Activated CD4-positive, CD25-positive, alpha-beta regulatory T cell (primary cell): Measurements from ENCODE around the gene RBP4.
"Not testable (repeated sequence)": the region's sequence is repeated elsewhere in the genome, so short reads cannot be mapped to it uniquely, and the experiment has no call there.

Source experiments
- DNase-seq, 4 experiments: peaks; one replicate each; lab custom pipeline; 2025; lab: John Stamatoyannopoulos, UW

Gene RBP4

DNA sequence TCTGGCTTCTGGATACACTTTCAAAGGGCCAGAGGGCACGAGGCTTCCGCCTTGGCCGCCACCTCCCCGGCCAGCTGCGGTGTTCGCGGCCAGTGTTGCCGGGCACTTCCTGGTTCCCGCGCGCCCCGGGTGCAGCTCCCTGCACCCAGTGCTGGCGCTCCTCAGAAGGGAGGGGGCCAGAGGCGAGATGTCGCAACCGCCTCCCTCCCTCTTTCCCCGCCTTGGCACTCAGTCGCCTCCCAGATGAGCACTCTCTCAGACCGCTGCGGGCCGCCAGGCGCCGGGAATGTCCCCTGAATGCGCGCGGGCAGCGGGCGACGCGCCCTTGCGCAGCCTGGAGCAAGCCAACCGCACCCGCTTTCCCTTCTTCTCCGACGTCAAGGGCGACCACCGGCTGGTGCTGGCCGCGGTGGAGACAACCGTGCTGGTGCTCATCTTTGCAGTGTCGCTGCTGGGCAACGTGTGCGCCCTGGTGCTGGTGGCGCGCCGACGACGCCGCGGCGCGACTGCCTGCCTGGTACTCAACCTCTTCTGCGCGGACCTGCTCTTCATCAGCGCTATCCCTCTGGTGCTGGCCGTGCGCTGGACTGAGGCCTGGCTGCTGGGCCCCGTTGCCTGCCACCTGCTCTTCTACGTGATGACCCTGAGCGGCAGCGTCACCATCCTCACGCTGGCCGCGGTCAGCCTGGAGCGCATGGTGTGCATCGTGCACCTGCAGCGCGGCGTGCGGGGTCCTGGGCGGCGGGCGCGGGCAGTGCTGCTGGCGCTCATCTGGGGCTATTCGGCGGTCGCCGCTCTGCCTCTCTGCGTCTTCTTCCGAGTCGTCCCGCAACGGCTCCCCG, 34.4 kb downstream of the RBP4 start, which contains the start of gene FFAR4:
Gene FFAR4 (plus strand): TSS at position 231 of the 842 bp plus-strand sequence. CDS start 56 bp downstream, at position 287.
- DNase-seq: no peak

DNA sequence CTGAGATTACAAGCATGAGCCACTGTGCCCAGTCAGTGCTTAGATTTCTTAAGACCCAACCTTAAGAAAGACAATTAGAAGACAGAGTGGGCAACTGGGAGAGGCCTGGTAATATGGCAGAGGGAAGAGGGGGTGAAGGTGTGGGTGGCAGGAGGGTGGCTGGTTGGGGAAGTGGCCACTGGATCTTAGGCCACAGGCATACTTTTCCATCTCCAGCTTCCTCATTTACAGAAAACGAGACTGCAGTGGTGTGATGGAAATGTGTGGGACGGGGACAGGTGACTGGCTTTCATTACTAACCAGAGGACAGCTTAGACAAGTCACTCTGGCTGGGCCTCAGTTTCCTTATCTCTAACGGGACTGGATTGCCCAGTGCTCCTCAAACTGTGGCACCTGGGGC, 35.6 kb downstream of the RBP4 start:
- no peak for DNase-seq

- no peak for DNase-seq
Observed at GRCh38 chr10:93560541-93560940, 40.5 kb downstream of the RBP4 start.

GRCh38 chr10:93559490-93559889, 41.5 kb downstream of the RBP4 start:
- no peak for DNase-seq

GRCh38 chr10:93554760-93555432, 46.1 kb downstream of the RBP4 start:
- peak in 1 of 4 experiments; percentile 23 for DNase-seq

- no peak for DNase-seq
Observed at GRCh38 chr10:93554316-93554663, 46.7 kb downstream of the RBP4 start.

- no peak for DNase-seq
Observed at GRCh38 chr10:93553482-93554315, 47.3 kb downstream of the RBP4 start.

GRCh38 chr10:93552780-93553179, 48.3 kb downstream of the RBP4 start:
- no peak for DNase-seq

DNA sequence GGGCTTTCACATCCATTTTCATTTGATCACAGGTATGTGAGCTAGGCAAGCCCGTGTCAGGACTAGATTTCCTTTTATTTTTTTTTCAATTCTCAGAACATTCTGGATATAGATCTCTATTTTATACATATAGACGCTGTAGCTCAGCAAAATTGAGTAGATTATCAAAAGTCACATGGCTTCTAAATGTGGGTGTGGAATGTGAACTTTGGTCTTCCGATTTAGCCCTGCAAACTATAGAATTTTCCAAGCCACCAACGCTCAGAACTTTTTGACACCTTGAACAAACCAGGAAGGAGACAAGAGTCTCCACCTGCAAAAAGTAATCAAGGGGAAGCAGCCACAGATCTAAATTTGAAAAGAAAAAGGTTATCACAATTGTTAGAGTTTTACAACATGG, 50.4 kb downstream of the RBP4 start:
- DNase-seq: no peak

GRCh38 chr10:93548376-93549071, 52.5 kb downstream of the RBP4 start:
- no peak for DNase-seq

DNA sequence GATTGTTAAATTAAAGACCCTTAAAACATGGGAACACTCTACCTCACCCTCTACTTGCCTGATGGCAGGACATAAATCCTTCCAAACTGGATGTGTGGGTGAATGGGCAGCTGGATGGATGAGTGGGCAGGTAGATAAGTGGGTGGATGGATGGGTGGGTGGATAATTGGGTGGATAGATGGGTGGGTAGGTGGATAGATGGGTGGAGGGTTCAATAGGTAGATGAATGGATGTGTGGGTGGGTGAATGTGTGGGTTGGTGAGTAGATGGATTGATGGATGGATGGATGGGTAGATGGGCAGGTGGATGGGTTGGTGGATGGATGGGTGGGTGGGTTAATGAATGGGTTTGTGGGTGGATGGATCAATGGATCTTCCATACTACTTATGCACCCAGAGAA, 53.5 kb downstream of the RBP4 start:
- DNase-seq: no peak

DNA sequence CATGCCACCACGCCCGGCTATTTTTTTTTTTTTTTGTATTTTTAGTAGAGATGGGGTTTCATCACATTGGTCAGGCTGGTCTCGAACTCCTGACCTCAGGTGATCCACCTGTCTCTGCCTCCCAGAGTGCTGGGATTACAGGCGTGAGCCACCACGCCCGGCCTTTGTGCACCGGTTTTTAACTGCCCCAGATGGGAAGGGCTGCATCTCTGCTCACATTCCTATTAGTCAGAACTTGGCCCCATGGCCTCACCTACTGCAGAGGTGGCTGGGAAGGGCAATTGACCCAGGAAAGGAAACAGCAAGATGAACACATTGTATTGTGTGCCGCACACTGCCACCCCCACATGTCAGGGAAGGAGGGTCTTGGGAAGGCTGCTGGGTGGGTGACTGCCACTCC, 54.0 kb downstream of the RBP4 start:
- DNase-seq: not testable (repeated sequence)

DNA sequence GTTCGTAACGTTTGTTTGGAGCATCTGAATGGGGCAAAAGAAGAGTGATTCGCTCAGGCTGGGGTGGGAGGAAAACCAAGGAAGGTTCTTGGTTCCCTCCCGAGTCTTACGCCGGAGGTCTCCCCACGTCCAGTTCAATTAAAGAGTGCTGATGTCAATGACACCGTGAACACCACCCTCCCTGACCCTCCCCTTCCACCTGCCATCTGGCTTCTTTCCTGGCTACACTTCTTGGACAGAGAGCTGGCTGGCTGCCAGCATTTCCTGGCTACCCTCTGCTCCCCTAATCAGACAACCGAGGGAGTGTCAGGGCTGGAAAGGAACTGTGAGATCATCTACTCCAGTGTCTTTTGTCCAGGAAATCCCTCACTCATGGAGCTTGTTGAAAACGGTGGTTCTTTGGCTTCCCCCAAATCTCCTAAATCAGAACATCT, 58.7 kb downstream of the RBP4 start:
- no peak for DNase-seq
